ENCODE measurements around the gene ATP6V0A4. TPM values are rescaled to one million over a fixed set of nuclear protein-coding genes. Genes with fewer than 3 reads are reported as not detected.

ATP6V0A4 gene
- total and polyA plus RNA-seq, 2 donors (not counting 1 experiment from before 2014, with no cell fraction given) = not detected

- H3K36me3 ChIP-seq (replicated peaks in 1 of 2; ENCODE audit: control extremely low read depth in 1 of 2, control insufficient read depth in 1 of 2, extremely low read depth in 1 of 2, insufficient read depth in 2 of 2, low read length in 1 of 2) = no peaks in the 10 kb centered on the region
- no peak overlapping the region for H3K27ac ChIP-seq (ENCODE audit: low read length in 2 of 2)
- H3K4me1 ChIP-seq (ENCODE audit: control insufficient read depth in 2 of 2, insufficient read depth in 2 of 2, low read length in 2 of 2) = no peaks in the 10 kb centered on the region
- no peaks in the 10 kb centered on the region for H3K79me2 ChIP-seq (ENCODE audit: control insufficient read depth, insufficient read depth, low read length)
- H3K4me3 Mint-ChIP-seq = no peak overlapping the region
- TF ChIP-seq CTCF (IDR thresholded peaks at IDR 0.05) (no peak), EZH2 (IDR thresholded peaks at IDR 0.05; ENCODE audit: borderline replicate concordance, insufficient read depth, low read depth, low read length, poor library complexity, severe bottlenecking) (no peak)
- H2AFZ ChIP-seq (ENCODE audit: insufficient read depth, low read depth, low read length, poor library complexity, severe bottlenecking) = no peak overlapping the region
- intact Hi-C loops (cut with micrococcal nuclease) = no loop called here
- DNase-seq (no peak), ATAC-seq (ENCODE audit: low read depth) (no peak)
- POLR2A ChIA-PET = no interaction called here
- H3K27me3 Mint-ChIP-seq = no peaks in the 10 kb centered on the region
- CTCF ChIA-PET = no interaction called here
- H3K9me3 Mint-ChIP-seq (ENCODE audit: insufficient read depth) = no peaks in the 10 kb centered on the region
- no peaks in the 10 kb centered on the region for H4K20me1 ChIP-seq (ENCODE audit: control insufficient read depth, insufficient read depth, low read length, poor library complexity, severe bottlenecking)
- H3K9ac ChIP-seq (ENCODE audit: low read length) = no peak overlapping the region
- whole genome bisulfite sequencing (ENCODE audit: insufficient coverage) = 98% methylated on average over 7 of the region's 11 CpGs
- H3K4me3 ChIP-seq (ENCODE audit: control extremely low read depth in 1 of 5, extremely low read depth in 1 of 5, insufficient read depth in 1 of 5, low read depth in 2 of 5, low read length in 4 of 5) = no peak overlapping the region
- no peaks in the 10 kb centered on the region for H3K27me3 ChIP-seq (replicated peaks in 1 of 4; ENCODE audit: control extremely low read depth in 1 of 4, control insufficient read depth in 3 of 4, insufficient read depth in 4 of 4, low read length in 3 of 4)
- H3K9me3 ChIP-seq (ENCODE audit: control extremely low read depth in 1 of 3, control insufficient read depth in 2 of 3, insufficient read depth in 1 of 3, low read length in 2 of 3) = no peaks in the 10 kb centered on the region
- H3K4me2 ChIP-seq (replicated peaks; ENCODE audit: low read depth, low read length, poor library complexity, severe bottlenecking) = no peak overlapping the region
- no peak overlapping the region for H3K27ac Mint-ChIP-seq
- no peaks in the 10 kb centered on the region for H3K4me1 Mint-ChIP-seq
Measured at GRCh38 chr7:138825049-138825721, 27.2 kb upstream of the ATP6V0A4 start.

- no peaks in the 10 kb centered on the region for H3K27me3 Mint-ChIP-seq
- H3K36me3 ChIP-seq (replicated peaks in 1 of 2; ENCODE audit: control extremely low read depth in 1 of 2, control insufficient read depth in 1 of 2, extremely low read depth in 1 of 2, insufficient read depth in 2 of 2, low read length in 1 of 2) = no peaks in the 10 kb centered on the region
- no peaks in the 10 kb centered on the region for H3K4me1 Mint-ChIP-seq
- ChIA-PET CTCF (no interaction called here), POLR2A (no interaction called here)
- H3K4me3 ChIP-seq (ENCODE audit: control extremely low read depth in 1 of 5, extremely low read depth in 1 of 5, insufficient read depth in 1 of 5, low read depth in 2 of 5, low read length in 4 of 5) = no peak overlapping the region
- H3K27ac ChIP-seq (ENCODE audit: low read length in 2 of 2) = no peak overlapping the region
- H4K20me1 ChIP-seq (ENCODE audit: control insufficient read depth, insufficient read depth, low read length, poor library complexity, severe bottlenecking) = no peaks in the 10 kb centered on the region
- no peak overlapping the region for H3K4me2 ChIP-seq (replicated peaks; ENCODE audit: low read depth, low read length, poor library complexity, severe bottlenecking)
- H2AFZ ChIP-seq (ENCODE audit: insufficient read depth, low read depth, low read length, poor library complexity, severe bottlenecking) = no peak overlapping the region
- no peaks in the 10 kb centered on the region for H3K79me2 ChIP-seq (ENCODE audit: control insufficient read depth, insufficient read depth, low read length)
- H3K9me3 ChIP-seq (ENCODE audit: control extremely low read depth in 1 of 3, control insufficient read depth in 2 of 3, insufficient read depth in 1 of 3, low read length in 2 of 3) = no peaks in the 10 kb centered on the region
- H3K4me3 Mint-ChIP-seq = no peak overlapping the region
- intact Hi-C loops (cut with micrococcal nuclease) = no loop called here
- H3K27ac Mint-ChIP-seq = no peak overlapping the region
- no peaks in the 10 kb centered on the region for H3K4me1 ChIP-seq (ENCODE audit: control insufficient read depth in 2 of 2, insufficient read depth in 2 of 2, low read length in 2 of 2)
- no peaks in the 10 kb centered on the region for H3K27me3 ChIP-seq (replicated peaks in 1 of 4; ENCODE audit: control extremely low read depth in 1 of 4, control insufficient read depth in 3 of 4, insufficient read depth in 4 of 4, low read length in 3 of 4)
- ATAC-seq (ENCODE audit: low read depth) (no peak), DNase-seq (no peak)
- WGBS (ENCODE audit: insufficient coverage) = 98% methylated on average over 5 of the region's 11 CpGs
- H3K9me3 Mint-ChIP-seq (ENCODE audit: insufficient read depth) = no peaks in the 10 kb centered on the region
- H3K9ac ChIP-seq (ENCODE audit: low read length) = no peak overlapping the region
- TF ChIP-seq EZH2 (IDR thresholded peaks at IDR 0.05; ENCODE audit: borderline replicate concordance, insufficient read depth, low read depth, low read length, poor library complexity, severe bottlenecking) (no peak), CTCF (IDR thresholded peaks at IDR 0.05) (no peak)
Measured at GRCh38 chr7:138822867-138823535, 25.0 kb upstream of the ATP6V0A4 start.

Data from B cell (primary cell).